ENCODE measurements around the gene S100Z.

Gene S100Z

DNA sequence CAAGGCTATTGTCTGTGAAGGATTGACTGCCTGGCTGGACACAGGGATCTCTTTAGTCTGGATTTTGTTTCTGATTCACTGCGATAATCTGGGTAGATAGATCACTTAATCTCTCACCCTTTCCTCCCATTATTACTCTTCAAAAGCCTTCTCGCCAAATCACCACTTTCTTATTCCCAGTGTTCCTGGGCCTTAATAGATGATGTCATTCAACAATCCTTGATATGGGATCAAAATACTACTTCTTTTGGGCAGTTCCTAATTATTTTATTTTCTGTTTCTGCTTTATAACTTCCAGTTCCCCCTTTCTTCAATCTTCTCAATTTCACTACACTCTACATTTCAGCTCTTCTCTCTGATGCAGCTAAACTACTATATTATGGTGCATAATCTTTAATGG is 96.3 kb downstream of the S100Z start:
- ChIA-PET CTCF (no interaction called here), POLR2A (ENCODE audit: low non-redundant PET) (no interaction called here)
- H3K27ac ChIP-seq = no peak overlapping the region
- no peak for DNase-seq (ENCODE audit: low spot score)
- TF ChIP-seq, protein P1, sequence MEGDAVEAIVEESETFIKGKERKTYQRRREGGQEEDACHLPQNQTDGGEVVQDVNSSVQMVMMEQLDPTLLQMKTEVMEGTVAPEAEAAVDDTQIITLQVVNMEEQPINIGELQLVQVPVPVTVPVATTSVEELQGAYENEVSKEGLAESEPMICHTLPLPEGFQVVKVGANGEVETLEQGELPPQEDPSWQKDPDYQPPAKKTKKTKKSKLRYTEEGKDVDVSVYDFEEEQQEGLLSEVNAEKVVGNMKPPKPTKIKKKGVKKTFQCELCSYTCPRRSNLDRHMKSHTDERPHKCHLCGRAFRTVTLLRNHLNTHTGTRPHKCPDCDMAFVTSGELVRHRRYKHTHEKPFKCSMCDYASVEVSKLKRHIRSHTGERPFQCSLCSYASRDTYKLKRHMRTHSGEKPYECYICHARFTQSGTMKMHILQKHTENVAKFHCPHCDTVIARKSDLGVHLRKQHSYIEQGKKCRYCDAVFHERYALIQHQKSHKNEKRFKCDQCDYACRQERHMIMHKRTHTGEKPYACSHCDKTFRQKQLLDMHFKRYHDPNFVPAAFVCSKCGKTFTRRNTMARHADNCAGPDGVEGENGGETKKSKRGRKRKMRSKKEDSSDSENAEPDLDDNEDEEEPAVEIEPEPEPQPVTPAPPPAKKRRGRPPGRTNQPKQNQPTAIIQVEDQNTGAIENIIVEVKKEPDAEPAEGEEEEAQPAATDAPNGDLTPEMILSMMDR (conservative IDR thresholded peaks at IDR 0.05; ENCODE audit: low read depth) = no peak

DNA sequence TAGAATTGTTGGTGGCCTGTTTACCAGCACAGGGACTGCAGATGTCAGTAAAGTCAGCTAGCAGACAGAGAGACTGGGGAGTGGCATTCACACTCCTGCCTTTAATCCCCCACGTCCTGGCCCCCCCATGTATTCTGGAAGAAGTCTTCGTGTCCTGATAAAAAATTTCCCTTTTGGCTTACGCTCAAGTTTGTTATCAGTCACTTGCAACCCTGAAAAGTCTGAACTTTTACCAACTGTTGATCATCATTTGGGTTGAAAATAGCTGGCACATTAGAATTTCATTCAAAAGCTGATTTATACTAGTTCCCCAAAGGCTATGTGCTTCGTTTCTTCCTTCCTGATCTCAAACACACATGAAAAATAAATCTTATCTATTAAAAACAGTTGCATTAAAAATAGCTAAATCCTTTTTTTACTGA is 97.3 kb downstream of the S100Z start:
- DNase-seq (ENCODE audit: low spot score) = no peak
- TF ChIP-seq, protein P1 (conservative IDR thresholded peaks at IDR 0.05; ENCODE audit: low read depth) = no peak
- no peak overlapping the region for H3K27ac ChIP-seq
- ChIA-PET CTCF (no interaction called here), POLR2A (ENCODE audit: low non-redundant PET) (no interaction called here)

DNA sequence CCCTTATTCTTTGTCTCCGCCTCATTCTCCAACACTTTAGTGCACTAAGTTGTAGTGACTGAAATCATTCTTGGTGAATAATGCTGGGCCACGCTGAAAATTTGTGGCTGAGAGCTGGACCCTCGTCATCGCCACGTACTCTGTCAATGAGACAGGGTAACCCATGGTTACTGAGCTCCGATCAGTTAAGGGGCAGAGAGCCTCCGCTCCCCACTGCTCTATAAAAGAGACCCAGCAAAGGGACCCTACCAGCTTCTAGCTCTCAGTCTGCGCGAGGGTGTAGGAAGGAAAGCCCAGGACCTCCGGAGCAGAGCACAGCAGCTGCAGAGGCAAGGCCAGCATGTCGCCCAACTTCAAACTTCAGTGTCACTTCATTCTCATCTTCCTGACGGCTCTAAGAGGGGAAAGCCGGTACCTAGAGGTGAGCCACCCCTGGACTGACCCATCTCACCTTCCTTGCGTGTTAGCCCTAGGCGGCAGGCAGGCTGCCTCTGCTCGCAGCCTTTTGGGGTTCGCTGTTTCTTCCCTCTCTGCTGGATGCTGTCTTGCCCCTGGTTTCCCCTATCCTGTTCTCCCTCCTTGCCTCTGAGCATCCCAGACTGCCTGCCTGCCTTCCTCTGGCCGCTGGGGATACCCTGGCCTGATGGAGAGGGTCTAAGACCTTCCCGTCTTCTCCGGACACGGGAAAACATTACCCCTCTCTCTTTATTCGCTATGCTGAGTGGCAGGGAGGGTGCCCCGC is 103.2 kb downstream of the S100Z start, which contains the start of gene CRHBP:
Gene CRHBP, plus strand, starts transcription at position 251 of the 742 bp plus-strand sequence. Its CDS starts 90 bp downstream, at position 341.
- DNase-seq (ENCODE audit: low spot score) = no peak
- H3K27ac ChIP-seq = no peak within 1 kb of the TSS
- TF ChIP-seq, protein P1 (conservative IDR thresholded peaks at IDR 0.05; ENCODE audit: low read depth) = no peak
- ChIA-PET CTCF (interaction anchor here (0.5 to 0.8 kb wide), 3 partner anchors 15 to 1797 kb away, joined by 3 to 5 read pairs (median 4); no protein-coding TSS in a partner anchor), POLR2A (ENCODE audit: low non-redundant PET) (no interaction called here)

DNA sequence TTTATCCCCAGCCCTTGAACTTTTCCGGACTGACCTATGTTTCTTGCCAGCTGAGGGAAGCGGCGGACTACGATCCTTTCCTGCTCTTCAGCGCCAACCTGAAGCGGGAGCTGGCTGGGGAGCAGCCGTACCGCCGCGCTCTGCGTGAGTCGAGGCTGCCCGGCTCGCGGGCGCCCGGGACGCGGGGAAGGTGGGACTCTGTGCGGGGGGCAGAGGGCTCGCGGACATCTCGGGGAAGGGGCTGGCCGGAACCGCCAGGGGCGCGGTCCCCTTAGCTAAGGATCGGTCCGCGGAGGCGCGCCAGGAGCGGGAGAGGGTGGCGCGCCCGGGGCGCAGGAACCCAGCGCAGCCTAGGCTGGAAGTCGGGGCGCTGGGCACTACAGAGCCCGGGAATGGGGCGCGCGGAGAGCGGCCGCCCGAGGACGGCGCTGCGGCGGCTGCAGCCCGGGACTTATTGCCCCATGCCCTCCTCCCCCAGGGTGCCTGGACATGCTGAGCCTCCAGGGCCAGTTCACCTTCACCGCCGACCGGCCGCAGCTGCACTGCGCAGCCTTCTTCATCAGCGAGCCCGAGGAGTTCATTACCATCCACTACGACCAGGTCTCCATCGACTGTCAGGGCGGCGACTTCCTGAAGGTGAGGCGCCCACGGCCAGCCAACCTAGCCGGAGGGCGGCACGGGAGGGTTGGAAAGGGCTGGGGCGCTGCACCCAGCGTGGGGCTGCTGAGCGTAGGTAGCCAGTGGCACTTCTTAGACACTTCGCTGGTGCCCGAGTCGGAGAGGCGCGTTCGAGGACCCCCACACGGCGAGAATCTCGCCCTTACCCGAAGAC is 104.0 kb downstream of the S100Z start:
- CTCF ChIA-PET = interaction anchor here (0.5 kb wide), 1 partner anchor 1796 kb away, joined by 5 read pairs; no protein-coding TSS in a partner anchor
- no peak overlapping the region for H3K27ac ChIP-seq
- POLR2A ChIA-PET (ENCODE audit: low non-redundant PET) = no interaction called here
- TF ChIP-seq, protein P1 (conservative IDR thresholded peaks at IDR 0.05; ENCODE audit: low read depth) = no peak
- no peak for DNase-seq (ENCODE audit: low spot score)

DNA sequence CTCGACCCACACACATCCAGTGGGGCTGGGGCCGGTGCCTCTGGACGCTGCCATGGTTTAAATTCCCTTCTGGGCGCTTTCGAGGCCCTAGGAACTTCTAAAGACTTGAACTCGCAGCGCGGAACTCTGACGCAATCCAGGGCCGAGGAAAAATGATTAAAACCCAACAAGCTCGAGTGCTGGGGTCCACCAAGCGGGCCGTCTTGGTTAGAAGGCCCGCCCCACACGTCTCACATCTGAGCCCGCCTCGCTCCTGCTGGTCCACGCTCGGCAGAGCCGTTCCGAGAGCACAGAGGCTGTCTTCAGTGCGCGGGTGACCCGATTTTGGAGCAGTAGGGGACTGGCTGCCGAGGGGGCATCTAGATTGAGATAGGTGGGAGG is 104.6 kb downstream of the S100Z start:
- TF ChIP-seq, protein P1 (conservative IDR thresholded peaks at IDR 0.05; ENCODE audit: low read depth) = no peak
- ChIA-PET POLR2A (ENCODE audit: low non-redundant PET) (no interaction called here), CTCF (no interaction called here)
- no peak overlapping the region for H3K27ac ChIP-seq
- no peak for DNase-seq (ENCODE audit: low spot score)

DNA sequence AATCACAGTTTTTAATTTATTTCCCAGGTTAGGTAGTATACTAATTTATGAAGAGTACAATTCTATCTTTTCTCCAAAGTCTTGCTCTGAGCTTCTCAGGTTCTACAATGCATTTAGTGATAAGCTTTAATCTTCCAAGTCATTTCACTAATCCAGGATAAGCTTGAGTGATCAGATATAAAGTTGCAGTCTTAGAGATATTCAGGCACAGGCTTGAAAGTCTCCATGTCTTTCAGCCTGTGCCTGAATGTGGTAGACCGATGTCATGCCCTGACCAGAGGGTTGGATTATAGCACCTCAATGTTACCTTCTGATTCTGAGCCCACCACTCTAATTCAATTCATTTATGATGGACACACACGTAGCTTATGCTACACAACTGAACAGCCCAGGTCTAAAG is 106.2 kb downstream of the S100Z start:
- DNase-seq (ENCODE audit: low spot score) = no peak
- ChIA-PET CTCF (no interaction called here), POLR2A (ENCODE audit: low non-redundant PET) (no interaction called here)
- H3K27ac ChIP-seq = no peak overlapping the region
- TF ChIP-seq, protein P1 (conservative IDR thresholded peaks at IDR 0.05; ENCODE audit: low read depth) = no peak

All from RWPE1 (cell line).